H1 (cell line): Measurements from ENCODE around the gene KLF16. TPM values are rescaled to one million over a fixed set of nuclear protein-coding genes. Genes with fewer than 3 reads are reported as not detected.

ENCODE experiments used
- CTCF ChIA-PET: fragments of 300-600 bp; sonication (Branson Sonifier 250); formaldehyde crosslinking; loops from one replicate; lab custom pipeline; 2021; ENCODE audit not compliant: partially characterized antibody; lab: Charles Lee
- POLR2A ChIA-PET: fragments of 300-600 bp; sonication (Branson Sonifier 250); formaldehyde crosslinking; loops from one replicate; lab custom pipeline; 2021; ENCODE audit warnings: inconsistent platforms; ENCODE audit not compliant: partially characterized antibody; lab: Charles Lee
- DNase-seq, 2 experiments: peaks; one replicate each; pipeline versions ENCODE4 v3.0.0 to v3.0.0-alpha.2; 2010 to 2022; ENCODE audit warnings: low spot score in 2 of 2, low read depth in 1 of 2, mixed read lengths in 1 of 2
- FAIRE-seq: peaks from 2 replicates; lab custom pipeline; 2011; peaks lifted over from hg19 to GRCh38; lab: Jason Lieb, UNC
- H2AFZ ChIP-seq: 2 replicates; pipeline ENCODE4 v1.8.1; 2012; ENCODE audit warnings: low read length, inconsistent platforms
- H2AK5ac ChIP-seq: 2 replicates; pipeline ENCODE4 v1.6.1; 2013; ENCODE audit warnings: low read depth, low read length
- H2BK120ac ChIP-seq: replicated peaks from 2 replicates; pipeline ENCODE3; 2013; ENCODE audit warnings: low read depth, low read length, inconsistent platforms
- H2BK12ac ChIP-seq: 2 replicates; pipeline ENCODE4 v1.6.1; 2013; ENCODE audit warnings: low read depth, low read length
- H2BK15ac ChIP-seq: 2 replicates; pipeline ENCODE4 v1.6.1; 2013; ENCODE audit warnings: low read length
- H2BK20ac ChIP-seq: 2 replicates; pipeline ENCODE4 v1.6.1; 2013; ENCODE audit warnings: low read length
- H2BK5ac ChIP-seq: 2 replicates; pipeline ENCODE4 v1.6.1; 2013; ENCODE audit warnings: low read depth, low read length
- H3K14ac ChIP-seq: 2 replicates; pipeline ENCODE4 v1.6.1; 2013; ENCODE audit warnings: inconsistent platforms; ENCODE audit not compliant: insufficient read length
- H3K18ac ChIP-seq: 2 replicates; pipeline ENCODE4 v1.6.1; 2013; ENCODE audit warnings: low read length; ENCODE audit errors: extremely low read depth
- H3K23ac ChIP-seq: 2 replicates; pipeline ENCODE4 v1.6.1; 2013; ENCODE audit warnings: inconsistent platforms; ENCODE audit not compliant: insufficient read length
- H3K23me2 ChIP-seq: 2 replicates; pipeline ENCODE4 v1.6.1; 2013; ENCODE audit warnings: low read depth, low read length
- H3K27ac ChIP-seq: 2 replicates; pipeline ENCODE4 v1.6.1; 2011; ENCODE audit warnings: low read depth, low read length, inconsistent platforms
- H3K27me3 ChIP-seq, 4 experiments: replicated peaks in 1 of 4; 1 replicate in 1 of 4; 2 replicates in 3 of 4; pipeline versions ENCODE4 v1.6.1 to v1.8.1; 2011 to 2013; ENCODE audit warnings: low read length in 3 of 4, mild to moderate bottlenecking in 3 of 4, inconsistent platforms in 2 of 4, mixed read lengths in 2 of 4, moderate library complexity in 1 of 4; ENCODE audit not compliant: control insufficient read depth in 3 of 4, insufficient read depth in 3 of 4; ENCODE audit errors: extremely low read depth in 1 of 4
- H3K36me3 ChIP-seq, 4 experiments: 2 replicates each; pipeline versions ENCODE4 v1.6.1 to v1.8.1; 2011 to 2013; ENCODE audit warnings: mild to moderate bottlenecking in 4 of 4, low read length in 3 of 4, moderate library complexity in 2 of 4, control low read depth in 1 of 4, inconsistent platforms in 1 of 4; ENCODE audit not compliant: insufficient read depth in 4 of 4, control insufficient read depth in 2 of 4
- H3K4ac ChIP-seq: replicated peaks from 2 replicates; pipeline ENCODE3; 2013; ENCODE audit warnings: low read length, low read depth, mixed read lengths, inconsistent platforms; ENCODE audit not compliant: insufficient read length
- H3K4me1 ChIP-seq, 4 experiments: replicated peaks in 1 of 4; 1 replicate in 1 of 4; 2 replicates in 3 of 4; pipeline versions ENCODE4 v1.6.1 to v1.8.1; 2011 to 2013; ENCODE audit warnings: low read length in 3 of 4, inconsistent platforms in 2 of 4, mixed read lengths in 1 of 4; ENCODE audit not compliant: insufficient read depth in 4 of 4, control insufficient read depth in 3 of 4
- H3K4me2 ChIP-seq, 2 experiments: 2 replicates each; pipeline versions ENCODE4 v1.6.1 to v1.8.1; 2011 to 2013; ENCODE audit warnings: low read depth in 2 of 2, low read length in 2 of 2, control low read depth in 1 of 2, inconsistent platforms in 1 of 2, mild to moderate bottlenecking in 1 of 2; ENCODE audit not compliant: insufficient read depth in 1 of 2
- H3K4me3 ChIP-seq, 4 experiments: fragments of 200-600, 300-600 bp in 1 of 4; sonication (generic), shearing (Covaris generic), sonication (Bioruptor Twin) in 1 of 4; 2 replicates each; pipeline versions ENCODE4 v1.5.1 to v1.8.1; 2011 to 2016; ENCODE audit warnings: low read length in 4 of 4, low read depth in 3 of 4, control low read depth in 2 of 4, inconsistent platforms in 2 of 4, mild to moderate bottlenecking in 2 of 4, mixed read lengths in 1 of 4, moderate library complexity in 1 of 4; ENCODE audit not compliant: insufficient read depth in 2 of 4; ENCODE audit errors: extremely low read depth in 1 of 4
- H3K56ac ChIP-seq: replicated peaks from 2 replicates; pipeline ENCODE3; 2013; ENCODE audit warnings: low read depth, mild to moderate bottlenecking, mixed read lengths, low read length, inconsistent platforms; ENCODE audit not compliant: insufficient read length
- H3K79me1 ChIP-seq: 2 replicates; pipeline ENCODE4 v1.6.1; 2013; ENCODE audit warnings: low read depth, low read length, control low read depth
- H3K79me2 ChIP-seq, 2 experiments: 2 replicates each; pipeline versions ENCODE4 v1.6.1 to v1.8.1; 2012 to 2013; ENCODE audit warnings: low read length in 2 of 2, mild to moderate bottlenecking in 2 of 2, inconsistent platforms in 1 of 2; ENCODE audit not compliant: insufficient read depth in 2 of 2, control insufficient read depth in 1 of 2
- H3K9ac ChIP-seq, 4 experiments: replicated peaks in 1 of 4; 1 replicate in 1 of 4; 2 replicates in 3 of 4; pipeline versions ENCODE4 v1.6.1 to v1.8.1; 2011 to 2013; ENCODE audit warnings: low read depth in 3 of 4, low read length in 3 of 4, control low read depth in 2 of 4, mild to moderate bottlenecking in 2 of 4, moderate library complexity in 2 of 4, inconsistent platforms in 1 of 4; ENCODE audit errors: extremely low read depth in 1 of 4
- H3K9me3 ChIP-seq, 2 experiments: 2 replicates each; pipeline versions ENCODE4 v1.6.1 to v1.8.1; 2012 to 2013; ENCODE audit warnings: mild to moderate bottlenecking in 2 of 2, moderate library complexity in 2 of 2, control low read depth in 1 of 2, inconsistent platforms in 1 of 2, low read depth in 1 of 2, low read length in 1 of 2, mixed read lengths in 1 of 2; ENCODE audit not compliant: insufficient read depth in 2 of 2
- H4K20me1 ChIP-seq, 2 experiments: replicated peaks in 1 of 2; 2 replicates each; pipeline versions ENCODE3 to v1.8.1; 2011 to 2013; ENCODE audit warnings: inconsistent platforms in 2 of 2, low read length in 2 of 2, mild to moderate bottlenecking in 1 of 2; ENCODE audit not compliant: insufficient read depth in 2 of 2, control insufficient read depth in 1 of 2
- H4K5ac ChIP-seq: 2 replicates; pipeline ENCODE4 v1.6.1; 2013; ENCODE audit warnings: low read length, low read depth, mixed read lengths, inconsistent platforms; ENCODE audit not compliant: insufficient read length
- H4K8ac ChIP-seq: 2 replicates; pipeline ENCODE4 v1.8.0; 2013; ENCODE audit warnings: mild to moderate bottlenecking, moderate library complexity, low read length, inconsistent platforms; ENCODE audit not compliant: insufficient read depth; ENCODE audit errors: extremely low read depth
- H4K91ac ChIP-seq: replicated peaks from 2 replicates; pipeline ENCODE3; 2013; ENCODE audit warnings: low read length, mixed read lengths, inconsistent platforms; ENCODE audit not compliant: insufficient read length
- CTCF ChIP-seq, 3 experiments: IDR thresholded peaks; 1 replicate in 2 of 3; 2 replicates in 1 of 3; pipeline versions ENCODE4 v1.5.1 to v1.6.1; 2011; ENCODE audit warnings: low read length in 3 of 3, mild to moderate bottlenecking in 3 of 3, inconsistent platforms in 2 of 3, low read depth in 1 of 3, moderate library complexity in 1 of 3; ENCODE audit not compliant: insufficient read depth in 1 of 3; ENCODE audit errors: control extremely low read depth in 1 of 3
- NRF1 ChIP-seq: IDR thresholded peaks from 2 replicates; pipeline ENCODE4 v1.6.1; 2011; ENCODE audit warnings: mild to moderate bottlenecking, low read depth, low read length, improper control_type of control experiment
- SAP30 ChIP-seq: fragments of 300-600 bp; sonication (generic); IDR thresholded peaks from 2 replicates; pipeline ENCODE4 v1.7.1; 2012; ENCODE audit warnings: low read length, moderate library complexity, mild to moderate bottlenecking, inconsistent platforms; ENCODE audit not compliant: insufficient read depth, insufficient replicate concordance
- WGBS, 2 experiments: shearing (Covaris generic) in 1 of 2; methylation state at CpG; one replicate each; pipeline versions ENCODE4 v1.1.6 to v1.1.7; 2013 to 2015; ENCODE audit warnings: low lambda C conversion rate in 2 of 2, mixed read lengths in 2 of 2, inconsistent platforms in 1 of 2, low coverage in 1 of 2, missing lambda C conversion rate in 1 of 2; ENCODE audit not compliant: insufficient replicate concordance in 2 of 2, insufficient coverage in 1 of 2, insufficient read length in 1 of 2; ENCODE audit errors: extremely low coverage in 1 of 2, missing lambda C conversion rate in 1 of 2; 5-methylcytosine and 5-hydroxymethylcytosine counted together
- polyA plus RNA-seq, 7 experiments: library from polyadenylated mRNA; depleted of rRNA in 3 of 7; stranded (reverse) in 5 of 7; unstranded in 2 of 7; fragments of >200 nt in 5 of 7; fragments of 200-250 nt in 2 of 7; gene quantifications; 1 replicate in 5 of 7; 2 replicates in 1 of 7; 4 replicates in 1 of 7; pipeline versions ENCODE4 v1.2.1 to v1.2.3, GENCODE V29; 2011 to 2013; ENCODE audit warnings: missing spikeins in 2 of 7, mixed read lengths in 2 of 7
- total RNA-seq: library from RNA; stranded (reverse); fragmentation: NEBNext Ultra II Directional; extraction: Animal tissue kit (Norgen Biotek cat#: 25700); gene quantifications from 2 replicates; pipeline ENCODE4 v1.2.1, GENCODE V29; 2021

The KLF16 gene
- total and polyA plus RNA-seq, 2 of the 8 experiments (the other 6 are each of a cell fraction or from before 2014, with no cell fraction given): 14.3 to 45.9 TPM

- peaks cover 31% of the 10 kb centered on the region for H3K79me1 ChIP-seq
- H2BK120ac ChIP-seq: no peak overlapping the region
- no peak overlapping the region for H2AK5ac ChIP-seq
- no peak overlapping the region for H2BK15ac ChIP-seq
- peaks cover 16 to 82% of the 10 kb centered on the region in 2 experiments; a peak in 3 of 4 replicates for H3K79me2 ChIP-seq
- no peak overlapping the region for H3K4me2 ChIP-seq
- no peak overlapping the region for H2BK12ac ChIP-seq
- H2BK20ac ChIP-seq: no peak overlapping the region
- no peak overlapping the region for H3K14ac ChIP-seq
- no peak overlapping the region for H3K4me3 ChIP-seq
- H4K5ac ChIP-seq: no peak overlapping the region
- no peaks in the 10 kb centered on the region for H3K9me3 ChIP-seq
- H2AFZ ChIP-seq: no peak overlapping the region
- peaks cover 16 to 41% of the 10 kb centered on the region in 2 experiments for H4K20me1 ChIP-seq
- no peak overlapping the region for H3K27ac ChIP-seq
- no peak overlapping the region for H3K18ac ChIP-seq
- 94% methylated on average over 10 of the region's 10 CpGs; no CpG with 5 or more reads in 1 of the 2 experiments for WGBS, 2 experiments
- peaks cover 0 to 6% (median 5%) of the 10 kb centered on the region in 4 experiments; a peak in 5 of 7 replicates for H3K4me1 ChIP-seq
- H3K27me3 ChIP-seq: no peaks in the 10 kb centered on the region
- no peak overlapping the region for H3K23ac ChIP-seq
- H3K9ac ChIP-seq: no peak overlapping the region
- peaks cover 3% of the 10 kb centered on the region; the same call in 1 of the 2 replicates for H3K23me2 ChIP-seq
- CTCF ChIA-PET: interaction anchor here (1.1 to 2.0 kb wide), 3 partner anchors 13 to 20 kb away, joined by 3 to 6 read pairs (median 5); no protein-coding TSS in a partner anchor
- DNase-seq (no peak), FAIRE-seq (no peak)
- H4K91ac ChIP-seq: no peak overlapping the region
- H2BK5ac ChIP-seq: no peak overlapping the region
- H3K56ac ChIP-seq: no peak overlapping the region
- H4K8ac ChIP-seq: no peak overlapping the region
- H3K4ac ChIP-seq: no peak overlapping the region
- peaks cover 0 to 17% (median 9%) of the 10 kb centered on the region in 4 experiments; a peak in 3 of 8 replicates for H3K36me3 ChIP-seq
- POLR2A ChIA-PET: interaction anchor here (0.9 kb wide), 1 partner anchor 18 kb away, joined by 5 read pairs; no protein-coding TSS in a partner anchor
- TF ChIP-seq SAP30 (no peak), CTCF (IDR thresholded peaks at IDR 0.05; ENCODE audit: control extremely low read depth in 1 of 3, insufficient read depth in 1 of 3, low read depth in 1 of 3, low read length in 3 of 3) (no peak), NRF1 (no peak)
These were observed 46.8 kb upstream of the KLF16 start for GRCh38 chr19:1910177-1910576.
